HL-60/S4 treated with retinoic acid at 250 ng/mL for 4 days and 3 days (cell line): ENCODE data around the gene ZBTB46.

Experiments used
- in situ Hi-C: fragments of 300-500 bp; cut with MboI; formaldehyde crosslinking; loops from 2 replicates; pipeline ENCODE4 v1.7.0; 2022; ENCODE audit warnings: low sequenced_read_pairs

Gene ZBTB46

GRCh38 chr20:63839620-63840019 lies 8.6 kb upstream of the ZBTB46 start:
- in situ Hi-C loops, result no loop called here

- in situ Hi-C loops, result no loop called here
These were observed 6.4 kb upstream of the ZBTB46 start for GRCh38 chr20:63837479-63837878.

- in situ Hi-C loops, result no loop called here
These were observed 5.6 kb upstream of the ZBTB46 start for GRCh38 chr20:63836458-63837344.

- in situ Hi-C loops, result no loop called here
These were observed 4.2 kb upstream of the ZBTB46 start for GRCh38 chr20:63835021-63835858.

- in situ Hi-C loops, result no loop called here
These were observed 3.4 kb upstream of the ZBTB46 start for GRCh38 chr20:63834491-63834880.

GRCh38 chr20:63833776-63834490 lies 2.9 kb upstream of the ZBTB46 start:
- in situ Hi-C loops, result no loop called here

- in situ Hi-C loops, result no loop called here
These were observed 1.1 kb upstream of the ZBTB46 start for GRCh38 chr20:63831993-63832686.

GRCh38 chr20:63831646-63831992 lies 555 bp upstream of the ZBTB46 start:
- in situ Hi-C loops, result no loop called here

- in situ Hi-C loops, result no loop called here
These were observed 874 bp downstream of the ZBTB46 start for GRCh38 chr20:63829945-63830835.

- in situ Hi-C loops, result no loop called here
These were observed 1.5 kb downstream of the ZBTB46 start for GRCh38 chr20:63829603-63829944.

GRCh38 chr20:63828951-63829350 lies 2.1 kb downstream of the ZBTB46 start:
- in situ Hi-C loops, result no loop called here

- in situ Hi-C loops, result no loop called here
These were observed 2.5 kb downstream of the ZBTB46 start for GRCh38 chr20:63828545-63828944.

GRCh38 chr20:63828124-63828523 lies 2.9 kb downstream of the ZBTB46 start:
- in situ Hi-C loops, result no loop called here

GRCh38 chr20:63826753-63827152 lies 4.3 kb downstream of the ZBTB46 start:
- in situ Hi-C loops, result no loop called here

GRCh38 chr20:63825331-63826118 lies 5.5 kb downstream of the ZBTB46 start:
- in situ Hi-C loops, result no loop called here

- in situ Hi-C loops, result no loop called here
These were observed 7.3 kb downstream of the ZBTB46 start for GRCh38 chr20:63823691-63824311.

- in situ Hi-C loops, result no loop called here
These were observed 8.8 kb downstream of the ZBTB46 start for GRCh38 chr20:63822276-63822696.

- in situ Hi-C loops, result no loop called here
These were observed 9.3 kb downstream of the ZBTB46 start for GRCh38 chr20:63821811-63822210.
